Measurements from ENCODE around the gene RASAL2.

DNA sequence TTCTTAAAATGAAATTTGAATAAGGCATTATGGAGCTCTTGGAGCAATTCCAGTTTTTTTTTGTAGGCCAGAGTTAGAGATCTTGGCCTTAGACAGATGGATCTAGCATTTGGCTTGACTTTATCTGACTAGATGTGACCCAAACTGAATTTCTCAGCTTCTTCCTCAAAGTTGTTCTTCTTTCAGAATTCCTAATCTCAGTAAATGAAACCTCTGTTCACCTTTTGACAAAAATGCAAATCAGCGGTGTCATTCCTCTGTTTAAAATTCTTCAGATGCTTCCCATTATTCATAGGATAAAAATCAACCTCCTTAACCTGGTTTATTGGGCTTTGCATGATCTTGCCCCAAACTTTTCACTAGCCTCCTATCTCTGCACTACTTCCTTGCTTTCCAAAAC lies 177.6 kb downstream of the RASAL2 start:
- no peak for TF ChIP-seq TCF7L2 (IDR thresholded peaks at IDR 0.05; ENCODE audit: low read depth, low read length)
- TF ChIP-seq, protein P1, sequence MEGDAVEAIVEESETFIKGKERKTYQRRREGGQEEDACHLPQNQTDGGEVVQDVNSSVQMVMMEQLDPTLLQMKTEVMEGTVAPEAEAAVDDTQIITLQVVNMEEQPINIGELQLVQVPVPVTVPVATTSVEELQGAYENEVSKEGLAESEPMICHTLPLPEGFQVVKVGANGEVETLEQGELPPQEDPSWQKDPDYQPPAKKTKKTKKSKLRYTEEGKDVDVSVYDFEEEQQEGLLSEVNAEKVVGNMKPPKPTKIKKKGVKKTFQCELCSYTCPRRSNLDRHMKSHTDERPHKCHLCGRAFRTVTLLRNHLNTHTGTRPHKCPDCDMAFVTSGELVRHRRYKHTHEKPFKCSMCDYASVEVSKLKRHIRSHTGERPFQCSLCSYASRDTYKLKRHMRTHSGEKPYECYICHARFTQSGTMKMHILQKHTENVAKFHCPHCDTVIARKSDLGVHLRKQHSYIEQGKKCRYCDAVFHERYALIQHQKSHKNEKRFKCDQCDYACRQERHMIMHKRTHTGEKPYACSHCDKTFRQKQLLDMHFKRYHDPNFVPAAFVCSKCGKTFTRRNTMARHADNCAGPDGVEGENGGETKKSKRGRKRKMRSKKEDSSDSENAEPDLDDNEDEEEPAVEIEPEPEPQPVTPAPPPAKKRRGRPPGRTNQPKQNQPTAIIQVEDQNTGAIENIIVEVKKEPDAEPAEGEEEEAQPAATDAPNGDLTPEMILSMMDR (IDR thresholded peaks at IDR 0.05), result no peak
- no peak for TF ChIP-seq SIN3A (IDR thresholded peaks at IDR 0.05; ENCODE audit: borderline replicate concordance, insufficient read depth, low read depth, low read length)
- TF ChIP-seq POLR2AphosphoS5 (IDR thresholded peaks at IDR 0.05; ENCODE audit: low read depth, low read length), result no peak
